Measurements from ENCODE around the gene RCHY1.
"Not testable (repeated sequence)": the region's sequence is repeated elsewhere in the genome, so short reads cannot be mapped to it uniquely, and the experiment has no call there.

Gene RCHY1

DNA sequence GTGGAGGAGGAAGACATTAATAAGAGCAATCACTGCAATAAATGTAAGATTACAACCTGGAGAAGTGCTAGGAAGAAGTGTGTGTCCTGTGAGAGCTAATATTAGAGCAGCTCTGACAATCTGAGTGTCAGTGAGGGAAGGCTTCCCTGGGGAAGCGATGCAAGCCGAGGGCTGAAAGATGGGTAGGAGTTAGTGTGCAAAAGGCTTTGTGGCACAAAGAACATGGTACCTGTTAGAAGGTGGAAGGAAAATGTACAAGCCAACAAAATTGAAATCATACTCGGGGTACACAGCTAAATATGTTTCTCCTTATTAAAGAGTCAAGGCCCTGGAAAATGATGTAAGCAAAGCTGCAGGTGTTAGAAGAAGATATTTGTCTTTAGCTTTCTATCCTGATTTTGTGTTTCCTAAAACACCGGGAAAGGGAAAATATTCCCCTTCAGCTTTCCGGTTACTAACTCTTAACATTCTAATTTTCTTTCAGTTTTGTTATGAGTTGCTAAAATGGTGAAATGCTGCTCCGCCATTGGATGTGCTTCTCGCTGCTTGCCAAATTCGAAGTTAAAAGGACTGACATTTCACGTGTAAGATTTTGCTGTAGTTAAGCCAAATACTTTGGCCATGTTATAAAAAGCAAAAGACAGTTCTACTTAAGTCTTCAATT is 878 bp upstream of the RCHY1 start:
- peak; percentile 23 to 61 (median 36) for DNase-seq

DNA sequence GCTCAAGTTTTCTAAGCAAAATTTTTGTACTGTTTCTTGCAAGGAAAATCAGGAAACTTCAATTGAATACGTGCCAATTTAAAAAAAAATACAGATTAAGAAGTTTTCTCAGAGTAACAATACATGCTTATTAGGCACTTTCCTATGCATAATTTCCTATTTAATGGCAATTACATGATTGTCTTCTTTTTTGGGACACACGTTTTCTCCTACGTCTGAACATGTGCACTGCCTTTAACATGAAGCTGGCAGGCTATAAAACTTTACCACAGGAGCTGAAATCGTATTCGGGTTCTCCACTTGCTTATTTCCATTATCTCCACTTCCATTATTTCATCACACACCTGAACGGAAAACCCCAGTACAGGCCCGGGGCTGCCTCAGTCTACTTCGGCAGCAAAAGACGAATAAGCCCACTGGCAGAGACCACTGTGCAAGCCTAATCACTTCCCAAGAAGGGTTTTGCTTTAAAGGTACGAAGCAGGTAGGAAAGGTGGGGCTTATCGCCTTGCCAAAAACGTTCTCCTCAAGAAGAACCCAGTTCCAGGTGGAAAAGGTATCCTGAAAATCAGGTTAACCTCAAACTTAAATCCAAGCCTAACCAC is 575 bp downstream of the RCHY1 start:
- no peak for DNase-seq

DNA sequence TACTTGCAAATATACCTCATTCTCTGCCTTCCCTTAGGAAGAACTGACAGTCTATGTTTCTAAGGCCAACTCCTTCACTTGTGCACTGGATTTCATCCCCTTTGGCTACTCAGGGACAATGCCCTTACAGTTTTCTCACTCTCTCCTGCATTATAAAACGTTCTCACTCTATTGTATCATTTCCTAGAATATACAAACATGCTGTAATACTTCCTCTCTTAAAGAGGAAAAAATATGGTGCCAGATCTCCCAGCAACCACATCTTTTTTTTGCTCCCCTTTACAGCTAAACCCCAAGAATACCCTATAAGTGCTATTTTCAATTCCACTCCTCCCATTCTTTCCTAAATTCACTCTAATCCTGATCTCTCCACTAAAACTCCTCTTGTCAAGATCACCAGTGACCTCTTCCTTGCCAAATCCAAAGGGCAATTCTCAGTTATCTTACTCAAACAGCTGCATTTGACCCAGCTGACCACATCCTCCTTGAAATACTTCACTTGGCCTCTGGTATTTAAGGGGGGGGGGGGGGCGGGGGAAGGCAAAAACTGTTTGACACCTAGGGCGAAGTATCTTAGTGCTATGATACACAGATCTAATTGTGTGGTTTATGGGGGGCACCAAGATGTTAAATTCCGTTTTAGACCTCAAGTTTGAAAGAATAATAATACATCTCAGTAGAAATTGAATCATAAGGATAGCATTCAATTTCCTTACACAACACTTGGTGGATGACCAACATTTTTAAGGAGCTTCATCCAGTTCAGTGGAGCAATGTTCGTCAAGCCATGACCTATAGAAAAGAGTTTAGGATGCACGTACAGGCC is 1.6 kb downstream of the RCHY1 start:
- peak; percentile 32 to 44 (median 32) for DNase-seq

DNA sequence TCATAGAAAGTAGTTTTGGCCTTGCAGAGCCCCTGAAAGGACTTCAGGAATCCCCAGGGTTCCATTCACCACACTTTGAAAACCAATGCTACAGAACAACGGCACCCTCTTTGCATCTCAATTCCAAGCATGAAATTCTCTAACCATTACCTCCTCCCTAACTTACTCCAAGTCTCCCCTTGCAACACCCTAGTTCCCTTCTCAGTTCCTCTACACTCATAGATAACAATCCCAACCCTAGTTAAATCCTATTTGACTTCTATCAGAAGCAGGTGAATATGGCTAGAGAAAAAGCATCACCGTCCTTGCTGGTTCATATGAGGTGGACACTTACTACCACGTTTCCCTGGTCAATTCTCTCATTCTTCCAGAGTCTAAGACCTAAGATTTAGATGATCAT is 2.4 kb downstream of the RCHY1 start:
- peak in 2 of 3 donors; percentile 13 to 23 for DNase-seq

DNA sequence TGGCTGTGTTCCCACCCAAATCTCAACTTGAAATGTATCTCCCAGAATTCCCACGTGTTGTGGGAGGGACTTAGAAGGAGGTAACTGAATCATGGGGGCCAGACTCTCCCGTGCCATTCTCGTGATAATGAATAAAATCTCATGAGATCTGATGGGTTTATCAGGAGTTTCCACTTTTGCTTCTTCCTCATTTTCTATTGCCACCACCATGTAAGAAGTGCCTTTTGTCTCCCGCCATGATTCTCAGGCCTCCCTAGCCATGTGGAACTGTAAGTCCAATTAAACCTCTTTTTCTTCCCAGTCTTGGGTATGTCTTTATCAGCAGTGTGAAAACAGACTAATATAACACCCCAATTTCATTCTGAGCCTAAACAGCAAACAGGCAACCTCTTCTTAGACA is 4.6 kb downstream of the RCHY1 start:
- DNase-seq: not testable (repeated sequence)

DNA sequence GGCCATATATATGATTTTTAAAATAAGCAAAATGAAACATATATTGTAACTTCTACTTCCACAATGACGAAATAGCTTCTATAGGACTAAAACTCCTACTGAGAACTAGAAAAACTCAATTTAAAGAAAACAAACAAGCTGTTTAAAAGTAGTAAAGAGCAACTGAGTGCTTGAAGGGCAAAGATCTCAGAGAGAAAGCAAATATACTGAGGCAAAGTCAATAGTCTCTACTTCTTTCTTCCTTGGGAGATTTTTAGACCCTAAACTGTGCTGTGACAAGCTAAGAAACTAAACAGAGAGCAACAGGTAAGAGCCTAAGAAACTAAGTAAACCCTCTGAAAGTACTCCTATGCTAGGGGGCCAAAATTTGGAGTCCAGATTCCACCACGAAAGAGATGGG is 8.6 kb downstream of the RCHY1 start:
- no peak for DNase-seq

DNA sequence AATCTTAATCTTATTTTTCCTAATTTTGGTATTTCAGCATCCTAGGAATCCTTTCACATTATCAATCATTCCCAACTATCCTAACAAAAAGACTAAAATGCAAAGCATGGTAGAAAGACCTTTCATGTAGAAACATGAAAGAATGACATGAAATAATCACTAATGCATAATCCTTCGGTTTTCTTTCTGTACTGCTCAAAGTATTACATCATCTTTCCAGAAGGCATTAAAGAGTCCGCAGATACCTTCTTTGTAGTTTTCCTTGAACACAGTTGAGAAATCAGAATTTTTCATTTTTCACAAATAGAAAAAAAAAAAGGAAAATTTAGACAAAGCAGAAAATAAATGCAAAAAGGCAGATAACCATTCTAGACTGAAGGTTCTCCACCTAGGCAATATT is 11.5 kb downstream of the RCHY1 start:
- no peak for DNase-seq

DNA sequence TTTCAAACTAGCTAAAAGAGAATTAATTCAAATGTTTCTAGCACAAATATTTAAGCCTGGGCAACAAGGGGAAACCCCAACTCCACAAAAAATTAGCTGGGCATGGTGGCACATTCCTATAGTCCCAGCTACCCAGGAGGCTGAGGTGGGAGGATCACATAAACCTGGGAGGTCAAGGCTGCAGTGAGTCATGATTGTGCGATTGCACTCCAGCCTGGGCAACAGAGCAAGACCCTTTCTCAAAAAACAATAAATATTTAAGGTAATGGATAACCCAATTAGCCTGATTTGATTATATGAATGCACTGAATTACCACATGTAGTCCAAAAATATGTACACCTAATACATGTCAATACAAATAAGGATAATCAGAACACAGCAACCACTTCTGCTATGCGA is 14.3 kb downstream of the RCHY1 start:
- no peak for DNase-seq

DNA sequence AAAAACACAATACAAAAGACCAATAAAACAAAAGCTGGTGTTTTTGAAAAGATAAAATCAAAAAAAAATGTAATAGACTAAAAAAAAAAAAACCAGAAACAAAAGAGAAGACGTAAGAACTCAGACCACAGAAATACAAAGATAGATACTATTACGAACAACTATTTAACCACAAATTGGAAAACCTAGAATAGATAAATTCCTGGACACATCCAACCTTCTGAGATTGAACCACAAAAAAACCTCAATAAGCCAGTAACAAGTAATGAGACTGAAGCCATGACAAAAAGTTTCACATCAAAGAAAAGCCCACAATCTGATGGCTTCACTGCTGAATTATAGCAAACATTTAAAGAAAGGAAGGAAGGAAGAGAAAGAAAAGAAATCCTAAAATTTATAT is 16.2 kb downstream of the RCHY1 start:
- no peak for DNase-seq

DNA sequence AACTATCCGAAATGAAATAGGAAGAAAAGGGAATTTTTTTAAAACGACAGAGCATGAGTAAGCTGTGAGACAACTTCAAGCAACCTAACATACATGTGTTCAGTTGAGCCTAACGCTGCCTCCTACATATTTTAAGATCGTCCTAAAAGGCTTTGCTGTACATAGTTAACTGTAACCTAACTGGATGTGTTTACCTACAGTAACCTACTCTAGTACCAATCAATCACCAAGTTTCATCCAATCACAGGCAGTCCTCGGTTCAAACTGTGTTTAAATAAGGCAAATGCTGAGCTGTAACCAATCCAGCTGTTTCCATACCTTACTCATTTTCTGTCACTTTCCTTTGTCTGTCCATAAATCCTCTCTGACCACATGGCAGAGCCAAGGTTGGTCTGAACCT is 17.1 kb downstream of the RCHY1 start:
- DNase-seq: peak in 2 of 3 donors; percentile 26 to 33

DNA sequence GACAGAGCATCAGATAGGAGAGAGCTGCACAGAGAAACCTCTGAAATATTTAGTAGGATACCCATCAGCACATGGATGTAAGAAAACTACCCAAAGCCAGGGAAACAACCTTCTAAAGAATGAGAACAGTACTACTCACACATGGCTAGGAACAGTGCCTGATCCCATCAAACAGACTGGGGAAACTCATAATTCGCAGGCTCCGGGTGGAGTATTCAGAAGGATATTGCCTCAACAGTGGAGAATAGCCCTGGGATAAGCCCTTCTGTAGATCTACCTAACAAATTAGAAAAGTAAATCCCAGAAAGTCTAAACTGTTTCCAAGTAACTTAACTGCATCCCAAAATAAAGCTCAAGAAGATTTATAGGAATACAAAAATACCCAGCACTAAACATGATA is 17.8 kb downstream of the RCHY1 start:
- no peak for DNase-seq

DNA sequence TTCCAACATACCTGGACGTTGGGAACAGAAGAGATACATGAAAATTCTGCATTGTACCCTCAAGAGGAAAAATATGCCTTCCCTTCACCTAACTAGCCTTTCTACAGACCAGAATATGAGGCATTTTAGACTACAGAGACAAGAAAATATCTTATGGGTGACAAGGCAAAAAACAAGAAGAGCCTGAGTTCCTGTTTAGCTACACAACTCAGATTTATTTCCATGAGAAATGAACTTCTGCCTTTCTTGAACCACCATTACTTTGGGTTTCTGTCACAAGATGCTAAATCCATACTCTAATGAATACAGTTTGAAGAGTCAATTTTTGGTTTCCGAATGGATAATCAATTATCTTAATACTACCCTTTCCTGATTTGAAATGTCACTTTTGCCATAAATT is 18.7 kb downstream of the RCHY1 start:
- peak in 2 of 3 donors; percentile 34 to 51 for DNase-seq

DNA sequence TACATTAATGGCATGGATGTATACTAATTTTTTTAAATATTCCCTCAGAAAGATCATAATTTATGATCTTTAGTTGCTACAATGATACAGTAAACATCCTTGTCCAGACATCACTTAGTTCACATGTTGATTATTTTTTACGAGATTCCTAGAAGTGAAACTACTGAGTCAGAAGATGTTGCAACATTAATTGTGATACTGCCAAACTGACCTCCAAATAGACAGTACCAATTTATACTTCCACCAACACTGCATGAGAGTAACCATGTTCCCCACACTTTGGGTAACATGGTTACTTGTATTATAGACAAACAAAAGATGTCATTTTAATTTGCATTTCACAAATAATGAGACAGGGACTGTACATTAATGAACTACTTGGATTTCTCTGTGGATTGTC is 19.6 kb downstream of the RCHY1 start:
- DNase-seq: peak; percentile 39 to 72 (median 72)

DNA sequence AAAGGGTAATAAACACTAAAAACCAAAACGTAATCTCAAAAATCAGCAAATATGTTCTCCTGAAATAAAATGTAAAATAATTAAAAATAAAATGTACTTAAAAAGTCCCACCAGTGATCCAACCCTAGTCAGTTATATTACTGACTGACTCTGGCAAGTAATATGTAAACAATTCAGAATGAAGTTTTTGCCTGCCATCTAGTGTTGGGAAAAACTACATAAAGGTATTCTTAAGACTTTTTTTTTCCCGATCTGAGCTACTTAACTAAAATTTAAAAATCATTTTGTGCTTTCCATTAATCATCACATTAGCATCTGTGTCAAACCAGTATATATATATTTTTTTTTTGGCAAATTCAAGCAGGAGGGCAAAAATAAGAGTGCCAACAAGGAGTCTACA is 24.0 kb downstream of the RCHY1 start:
- DNase-seq: peak in 1 of 3 donors; percentile 5

DNA sequence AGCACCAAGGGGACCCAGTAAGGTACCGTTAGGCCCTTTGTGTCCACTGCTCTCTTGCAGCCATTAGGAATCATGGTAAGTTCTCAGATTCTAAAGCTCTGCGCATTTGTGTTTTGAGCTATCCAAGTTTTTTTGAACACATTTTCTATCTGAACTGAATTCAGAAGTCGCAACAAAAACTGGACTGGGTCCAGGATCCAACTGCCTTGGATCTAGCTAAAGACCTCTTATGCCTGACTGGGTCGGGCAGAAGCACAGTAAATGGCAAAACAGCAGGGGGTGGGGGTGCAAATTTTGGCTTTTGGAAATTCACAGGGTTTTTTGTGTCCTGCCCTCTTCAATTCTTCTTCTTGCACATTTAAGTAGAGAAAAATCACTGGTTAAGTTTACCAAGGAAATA is 30.0 kb downstream of the RCHY1 start:
- DNase-seq: no peak

DNA sequence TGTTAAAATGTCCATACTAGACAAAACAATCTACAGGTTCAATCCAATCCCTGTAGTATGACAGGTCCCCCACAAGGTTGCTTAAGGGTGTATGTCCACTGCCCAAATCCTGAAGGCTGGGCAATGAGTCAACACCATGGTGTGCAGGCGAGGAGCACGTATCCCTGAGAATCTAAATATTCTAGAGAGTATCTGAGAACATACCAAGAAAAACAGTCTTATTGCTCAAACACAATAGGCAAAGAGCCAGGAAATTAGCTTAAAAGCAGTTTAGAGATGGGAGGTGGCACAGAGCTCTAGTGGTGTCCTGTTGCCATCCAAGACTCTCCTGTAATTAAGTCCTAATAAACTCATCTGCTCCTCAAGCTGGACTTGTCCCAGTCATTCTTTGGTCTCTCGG is 37.0 kb downstream of the RCHY1 start:
- DNase-seq: no peak

DNA sequence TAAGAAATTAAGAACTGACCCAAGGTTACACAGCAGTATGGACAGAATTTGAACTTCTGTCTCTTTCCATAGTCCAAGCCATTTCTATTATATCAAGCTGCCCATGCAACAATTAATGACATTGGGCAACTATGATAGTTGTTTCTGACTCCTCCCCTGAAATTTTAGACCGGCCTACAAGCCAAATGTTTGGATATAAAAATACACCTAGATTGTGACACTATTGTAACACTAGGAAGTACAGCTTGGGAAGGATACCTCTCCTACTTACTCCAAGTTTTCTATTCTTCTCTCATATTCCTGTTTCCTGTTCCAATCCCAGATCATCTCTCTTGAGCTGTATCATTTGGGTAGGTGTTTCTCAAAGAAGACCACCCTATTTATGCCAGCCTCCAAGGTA is 43.5 kb downstream of the RCHY1 start:
- no peak for DNase-seq

DNA sequence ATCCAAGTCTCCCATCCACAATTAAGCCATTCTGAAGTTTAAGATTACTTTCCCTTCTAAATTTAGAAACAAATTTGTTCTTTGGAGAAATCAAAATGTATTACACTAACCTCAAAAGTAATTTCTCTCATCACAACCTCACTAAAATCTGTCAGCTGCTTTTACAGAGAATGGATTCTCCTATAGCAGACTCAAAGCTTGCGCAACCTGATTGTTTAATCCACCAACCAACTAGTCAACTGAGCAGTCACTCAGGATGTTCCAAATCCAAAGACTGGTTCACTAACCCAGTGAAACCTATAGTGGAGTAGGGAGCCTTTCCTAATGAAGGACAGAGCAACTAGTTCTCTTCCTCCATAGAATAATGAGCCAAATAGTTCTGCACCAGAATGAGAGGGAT is 44.3 kb downstream of the RCHY1 start:
- no peak for DNase-seq

DNA sequence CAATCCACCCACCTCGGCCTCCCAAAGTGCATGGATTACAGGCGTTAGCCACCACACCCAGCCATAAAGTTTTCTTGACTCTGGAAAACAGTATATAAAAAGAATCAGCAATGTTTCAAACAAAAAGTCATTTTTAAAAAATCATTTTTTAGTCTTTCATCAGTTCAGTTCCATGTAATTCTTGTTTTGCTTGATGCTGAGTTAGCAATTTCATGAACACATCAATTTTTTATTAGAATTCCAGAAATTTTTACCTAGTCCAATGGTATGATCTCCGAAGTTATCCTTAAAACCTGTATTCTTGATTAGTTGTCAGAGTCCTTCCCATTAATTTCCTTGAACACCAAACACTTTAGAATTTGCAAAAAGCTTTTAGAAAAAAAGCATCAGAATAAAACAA is 56.8 kb downstream of the RCHY1 start:
- DNase-seq: no peak

DNA sequence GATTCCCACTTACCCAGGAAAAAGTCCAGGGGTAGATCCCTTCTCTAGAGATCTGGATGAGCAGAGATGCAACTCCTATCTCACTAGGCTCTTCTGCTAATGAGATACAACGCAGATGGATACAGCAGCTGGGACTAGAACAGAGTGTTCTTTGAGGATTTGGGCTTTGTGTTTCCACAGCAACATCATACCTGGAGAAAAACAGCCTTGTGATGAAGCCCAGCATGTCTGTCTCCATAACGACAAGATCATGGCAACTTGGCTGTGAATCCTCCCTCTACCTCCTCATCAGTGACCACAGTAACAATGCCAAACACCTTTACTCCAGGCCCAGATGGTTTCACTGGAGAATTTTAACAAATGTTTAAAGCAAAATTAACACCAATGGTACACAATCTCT is 80.1 kb downstream of the RCHY1 start:
- DNase-seq: no peak

DNA sequence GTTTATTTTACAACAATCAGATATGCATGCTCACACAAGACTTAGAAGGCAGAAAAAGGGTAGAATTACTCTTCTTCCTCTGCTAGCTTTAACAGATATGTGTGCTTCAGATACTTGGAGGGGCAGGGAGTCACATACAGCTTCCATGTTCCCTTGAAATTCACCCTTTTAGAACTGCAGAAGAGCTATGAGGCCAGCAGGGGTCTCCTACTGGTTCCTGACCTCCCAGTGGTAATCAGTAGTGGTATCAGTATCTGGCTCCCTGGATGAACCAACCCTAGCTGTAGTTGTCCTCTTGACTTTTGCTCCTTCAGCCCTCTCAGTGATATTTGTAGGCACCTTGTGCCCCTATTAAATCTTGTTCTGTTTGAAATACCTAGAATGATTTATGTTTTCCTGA is 81.5 kb downstream of the RCHY1 start:
- peak; percentile 19 to 26 (median 21) for DNase-seq

DNA sequence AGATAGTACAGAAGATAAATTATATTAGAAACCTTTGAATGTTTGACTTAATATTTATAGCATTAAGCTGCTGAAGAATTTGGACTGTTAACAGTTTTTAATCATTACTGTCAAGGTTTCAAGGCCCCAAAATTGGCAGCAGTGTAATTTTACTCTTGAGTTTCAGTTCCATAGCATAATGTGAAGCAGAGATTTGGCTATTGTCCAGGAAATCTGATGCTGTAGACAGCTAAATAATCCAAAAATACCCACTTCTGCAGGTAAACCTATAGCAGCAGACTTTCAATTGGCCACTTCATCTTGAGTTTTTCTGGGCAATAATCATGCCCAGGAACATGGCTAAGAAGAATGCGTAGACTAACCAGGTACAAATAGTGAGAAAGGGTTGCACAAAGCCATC is 85.0 kb downstream of the RCHY1 start:
- no peak for DNase-seq
